ENCODE data around the gene OGFRL1. TPM values are rescaled to one million over a fixed set of nuclear protein-coding genes. Genes with fewer than 3 reads are reported as not detected.

OGFRL1 gene
- total RNA-seq, 1 donor from 2014 or later: 6.0 TPM

DNA sequence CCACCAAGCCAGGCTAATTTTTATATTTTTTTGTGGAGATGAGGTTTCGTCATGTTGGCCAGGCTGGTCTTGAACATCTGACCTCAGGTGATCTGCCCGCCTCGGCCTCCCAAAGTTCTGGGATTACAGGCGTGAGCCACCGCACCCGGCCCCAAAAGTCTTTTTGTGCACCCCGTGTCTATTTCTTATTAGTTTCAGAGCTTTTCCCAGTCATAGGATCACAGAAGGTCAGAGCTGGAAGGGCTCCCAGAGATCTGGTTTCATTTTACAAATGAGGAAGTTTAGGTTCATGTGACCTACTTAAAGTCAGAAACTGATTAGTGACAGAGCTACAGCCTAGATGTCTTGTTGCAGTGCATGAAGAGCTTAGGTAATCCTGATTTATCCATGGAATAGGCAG lies 1.6 kb upstream of the OGFRL1 start:
- H3K36me3 Mint-ChIP-seq: peaks cover 1% of the 10 kb centered on the region
- no peaks in the 10 kb centered on the region for H3K9me3 Mint-ChIP-seq
- TF ChIP-seq, protein P1, sequence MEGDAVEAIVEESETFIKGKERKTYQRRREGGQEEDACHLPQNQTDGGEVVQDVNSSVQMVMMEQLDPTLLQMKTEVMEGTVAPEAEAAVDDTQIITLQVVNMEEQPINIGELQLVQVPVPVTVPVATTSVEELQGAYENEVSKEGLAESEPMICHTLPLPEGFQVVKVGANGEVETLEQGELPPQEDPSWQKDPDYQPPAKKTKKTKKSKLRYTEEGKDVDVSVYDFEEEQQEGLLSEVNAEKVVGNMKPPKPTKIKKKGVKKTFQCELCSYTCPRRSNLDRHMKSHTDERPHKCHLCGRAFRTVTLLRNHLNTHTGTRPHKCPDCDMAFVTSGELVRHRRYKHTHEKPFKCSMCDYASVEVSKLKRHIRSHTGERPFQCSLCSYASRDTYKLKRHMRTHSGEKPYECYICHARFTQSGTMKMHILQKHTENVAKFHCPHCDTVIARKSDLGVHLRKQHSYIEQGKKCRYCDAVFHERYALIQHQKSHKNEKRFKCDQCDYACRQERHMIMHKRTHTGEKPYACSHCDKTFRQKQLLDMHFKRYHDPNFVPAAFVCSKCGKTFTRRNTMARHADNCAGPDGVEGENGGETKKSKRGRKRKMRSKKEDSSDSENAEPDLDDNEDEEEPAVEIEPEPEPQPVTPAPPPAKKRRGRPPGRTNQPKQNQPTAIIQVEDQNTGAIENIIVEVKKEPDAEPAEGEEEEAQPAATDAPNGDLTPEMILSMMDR (conservative IDR thresholded peaks at IDR 0.05): no peak
- H3K27ac Mint-ChIP-seq: peak overlapping the region; percentile 10
- H3K4me1 Mint-ChIP-seq (ENCODE audit: unreplicated experiment): peaks cover 24% of the 10 kb centered on the region
- no peak for DNase-seq (ENCODE audit: extremely low spot score, unreplicated experiment)
- no peaks in the 10 kb centered on the region for H3K27me3 Mint-ChIP-seq
- H3K4me3 Mint-ChIP-seq: peak overlapping the region; percentile 83

DNA sequence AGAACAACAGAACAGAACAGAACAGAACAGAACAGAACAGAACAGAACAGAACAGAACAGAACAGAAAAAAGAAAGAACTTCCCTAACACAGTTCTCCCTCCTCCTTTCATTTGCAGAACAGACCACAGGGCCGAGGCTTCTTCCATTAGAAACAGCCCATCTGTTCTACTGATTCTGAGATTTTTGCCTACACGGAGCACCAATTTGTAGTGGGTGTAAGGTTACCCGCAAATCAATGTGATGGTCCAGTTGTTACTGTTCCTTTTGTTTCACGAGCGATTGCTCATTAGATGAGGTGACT lies 734 bp upstream of the OGFRL1 start:
- peak overlapping the region; percentile 83 for H3K4me3 Mint-ChIP-seq
- DNase-seq (ENCODE audit: extremely low spot score, unreplicated experiment): no peak
- no peaks in the 10 kb centered on the region for H3K9me3 Mint-ChIP-seq
- no peaks in the 10 kb centered on the region for H3K27me3 Mint-ChIP-seq
- H3K27ac Mint-ChIP-seq: peak overlapping the region; percentile 10
- TF ChIP-seq, protein P1 (conservative IDR thresholded peaks at IDR 0.05): no peak
- peaks cover 24% of the 10 kb centered on the region for H3K4me1 Mint-ChIP-seq (ENCODE audit: unreplicated experiment)
- H3K36me3 Mint-ChIP-seq: peaks cover 3% of the 10 kb centered on the region

DNA sequence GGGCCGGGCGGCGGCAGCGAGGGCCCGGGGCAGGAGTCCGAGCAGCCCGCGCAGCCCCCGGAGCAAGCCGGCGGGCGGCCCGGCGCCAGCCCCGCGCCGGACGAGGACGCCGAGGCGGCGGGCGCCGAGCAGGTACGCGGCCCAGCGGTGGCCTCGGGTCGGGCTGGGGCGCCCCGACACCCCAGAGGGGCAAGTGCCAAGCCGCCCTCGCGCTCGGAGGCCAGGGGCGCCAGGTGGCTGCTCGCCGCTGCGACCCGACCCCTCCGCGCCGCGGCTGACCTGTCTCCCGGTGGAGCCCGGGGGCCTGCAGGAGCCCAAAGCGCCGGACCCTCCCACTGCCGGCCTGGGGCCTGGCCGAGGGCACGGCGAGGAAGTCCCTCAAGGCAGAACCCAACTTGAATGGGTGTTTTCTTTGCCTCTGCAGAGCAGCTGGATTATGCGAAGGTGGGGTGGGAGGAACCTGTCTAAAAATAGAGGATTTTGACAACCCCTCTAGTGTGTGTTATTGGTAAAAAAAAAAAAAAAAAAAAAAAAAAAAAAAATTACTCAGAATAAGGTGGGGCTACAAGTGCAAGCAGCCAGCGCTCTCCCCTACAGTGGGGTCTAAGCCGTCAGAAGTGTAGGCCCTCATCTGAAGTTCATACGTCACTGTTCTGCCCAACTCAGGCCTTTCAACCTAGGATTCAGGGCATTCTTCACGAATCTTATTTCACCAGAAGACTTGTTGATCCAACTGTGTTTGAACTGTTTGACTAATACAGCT lies 609 bp downstream of the OGFRL1 start:
- Mint-ChIP-seq H3K4me3 (peak overlapping the region; percentile 87), H3K9me3 (no peaks in the 10 kb centered on the region), H3K27me3 (no peaks in the 10 kb centered on the region), H3K27ac (peak overlapping the region; percentile 57), H3K4me1 (ENCODE audit: unreplicated experiment) (peaks cover 27% of the 10 kb centered on the region), H3K36me3 (peaks cover 6% of the 10 kb centered on the region)
- TF ChIP-seq, protein P1 (conservative IDR thresholded peaks at IDR 0.05): no peak
- DNase-seq (ENCODE audit: extremely low spot score, unreplicated experiment): no peak

DNA sequence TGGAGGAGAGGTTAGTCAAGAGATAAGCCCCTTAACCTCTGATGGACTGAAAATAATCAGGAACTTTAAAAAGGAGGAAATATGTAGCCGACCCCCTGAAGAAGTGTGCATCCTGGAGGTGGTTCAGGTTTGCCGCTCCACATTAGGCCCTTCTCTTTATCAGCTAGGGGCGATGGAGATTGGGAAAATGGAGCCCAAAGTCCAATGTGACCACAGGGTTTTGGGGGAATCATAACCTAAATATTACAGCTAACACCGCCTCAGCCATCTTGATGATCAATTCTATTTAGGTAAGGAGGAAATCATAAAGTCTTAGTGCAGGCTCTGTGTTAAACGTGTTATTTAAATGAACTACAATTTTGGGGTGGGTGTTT lies 1.2 kb downstream of the OGFRL1 start:
- Mint-ChIP-seq H3K4me1 (ENCODE audit: unreplicated experiment) (peaks cover 30% of the 10 kb centered on the region), H3K9me3 (no peaks in the 10 kb centered on the region), H3K4me3 (peak overlapping the region; percentile 87), H3K36me3 (peaks cover 8% of the 10 kb centered on the region), H3K27me3 (no peaks in the 10 kb centered on the region), H3K27ac (peak overlapping the region; percentile 57)
- DNase-seq (ENCODE audit: extremely low spot score, unreplicated experiment): no peak
- TF ChIP-seq, protein P1 (conservative IDR thresholded peaks at IDR 0.05): no peak

DNA sequence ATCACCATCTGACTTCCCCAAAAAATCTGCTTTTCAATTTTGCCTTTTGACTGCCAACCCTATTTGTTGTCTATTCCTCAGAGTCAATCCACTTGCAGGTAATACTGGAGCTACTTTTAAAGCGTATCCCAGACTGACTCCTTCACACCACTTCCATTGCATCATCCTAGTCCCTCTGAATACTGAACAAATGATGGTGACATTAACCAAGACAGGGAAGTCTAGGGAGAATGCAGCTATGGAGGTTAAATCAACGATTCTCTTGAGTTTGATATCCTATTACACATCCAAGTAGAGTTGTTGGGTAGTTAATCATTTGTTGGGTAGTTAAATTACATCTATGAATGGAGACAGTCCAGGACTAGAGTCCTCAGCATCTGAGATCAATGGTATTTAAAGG lies 2.0 kb downstream of the OGFRL1 start:
- H3K4me1 Mint-ChIP-seq (ENCODE audit: unreplicated experiment): peaks cover 30% of the 10 kb centered on the region
- H3K4me3 Mint-ChIP-seq: peak overlapping the region; percentile 87
- no peaks in the 10 kb centered on the region for H3K9me3 Mint-ChIP-seq
- no peak for DNase-seq (ENCODE audit: extremely low spot score, unreplicated experiment)
- H3K36me3 Mint-ChIP-seq: peaks cover 8% of the 10 kb centered on the region
- no peaks in the 10 kb centered on the region for H3K27me3 Mint-ChIP-seq
- H3K27ac Mint-ChIP-seq: no peak overlapping the region
- TF ChIP-seq, protein P1 (conservative IDR thresholded peaks at IDR 0.05): no peak

Data from type B pancreatic cell (in vitro differentiated cells).